ENCODE data around the gene STAT2. TPM values are rescaled to one million over a fixed set of nuclear protein-coding genes. Genes with fewer than 3 reads are reported as not detected.

STAT2 gene
- total RNA-seq, 3 donors from 2014 or later (not counting 1 experiment from before 2014, with no cell fraction given), result 140 to 157 (median 143) TPM

- no peak for ATAC-seq
- no peak for TF ChIP-seq CTCF (IDR thresholded peaks at IDR 0.05)
- Mint-ChIP-seq H3K4me1 (peaks cover 0 to 22% of the 10 kb centered on the region in 2 donors), H3K4me3 (no peak overlapping the region), H3K9me3 (no peaks in the 10 kb centered on the region), H3K27ac (no peak overlapping the region), H3K27me3 (ENCODE audit: low read depth in 2 of 2) (no peaks in the 10 kb centered on the region), H3K36me3 (peaks cover 10% of the 10 kb centered on the region)
- H3K27ac ChIP-seq (ENCODE audit: low read length), result no peak overlapping the region
- H3K36me3 ChIP-seq (ENCODE audit: control insufficient read depth, insufficient read depth, low read length), result peaks cover 31% of the 10 kb centered on the region
- H3K27me3 ChIP-seq (ENCODE audit: control insufficient read depth, insufficient read depth, low read length), result no peaks in the 10 kb centered on the region
- WGBS (ENCODE audit: insufficient coverage), result no CpG with 5 or more reads among the region's 1 CpG
- H3K4me1 ChIP-seq (ENCODE audit: control insufficient read depth, insufficient read depth, low read length), result peaks cover 22% of the 10 kb centered on the region
- H3K4me3 ChIP-seq (ENCODE audit: low read length), result no peak overlapping the region
- H3K9me3 ChIP-seq (ENCODE audit: control insufficient read depth, insufficient read depth, low read length), result no peaks in the 10 kb centered on the region
- no peak for DNase-seq
- intact Hi-C loops (cut with micrococcal nuclease), result no loop called here
Observed at GRCh38 chr12:56341616-56342015, 18.3 kb downstream of the STAT2 start.

GRCh38 chr12:56339158-56339422, 20.8 kb downstream of the STAT2 start:
- H3K36me3 Mint-ChIP-seq, result peaks cover 10% of the 10 kb centered on the region
- peak overlapping the region; percentile 15 for H3K4me3 ChIP-seq (ENCODE audit: low read length)
- peak overlapping the region; percentile 65 to 91 for H3K27ac Mint-ChIP-seq
- no peaks in the 10 kb centered on the region for H3K27me3 Mint-ChIP-seq (ENCODE audit: low read depth in 2 of 2)
- H3K4me1 ChIP-seq (ENCODE audit: control insufficient read depth, insufficient read depth, low read length), result peaks cover 29% of the 10 kb centered on the region
- H3K4me1 Mint-ChIP-seq, result peaks cover 6 to 28% of the 10 kb centered on the region in 2 donors
- no peaks in the 10 kb centered on the region for H3K9me3 ChIP-seq (ENCODE audit: control insufficient read depth, insufficient read depth, low read length)
- no peak for TF ChIP-seq CTCF (IDR thresholded peaks at IDR 0.05)
- DNase-seq, result no peak
- H3K27ac ChIP-seq (ENCODE audit: low read length), result peak overlapping the region; percentile 76
- no peak for ATAC-seq
- H3K36me3 ChIP-seq (ENCODE audit: control insufficient read depth, insufficient read depth, low read length), result peaks cover 18% of the 10 kb centered on the region
- H3K27me3 ChIP-seq (ENCODE audit: control insufficient read depth, insufficient read depth, low read length), result no peaks in the 10 kb centered on the region
- 90% methylated on average over 1 of the region's 1 CpG for WGBS (ENCODE audit: insufficient coverage)
- no peaks in the 10 kb centered on the region for H3K9me3 Mint-ChIP-seq
- intact Hi-C loops (cut with micrococcal nuclease), result no loop called here
- H3K4me3 Mint-ChIP-seq, result peak overlapping the region; percentile 54

- no peak for TF ChIP-seq CTCF (IDR thresholded peaks at IDR 0.05)
Observed at GRCh38 chr12:56338308-56339157, 21.4 kb downstream of the STAT2 start, which contains the start of gene IL23A. Gene IL23A, plus strand, starts transcription at chr12:56338884. Its CDS starts 161 bp downstream, at chr12:56339045.

More at GRCh38 chr12:56338308-56339157, 21.4 kb downstream of the STAT2 start, which contains the start of gene IL23A:
- DNase-seq (peak in 1 of 2 donors; percentile 95), ATAC-seq (peak in 1 of 3 donors; percentile 18)
- Histone ChIP-seq H3K27ac (ENCODE audit: low read length) (peak within 1 kb of the TSS; percentile 76), H3K36me3 (ENCODE audit: control insufficient read depth, insufficient read depth, low read length) (peaks cover 12% of the 10 kb centered on the region), H3K9me3 (ENCODE audit: control insufficient read depth, insufficient read depth, low read length) (no peaks in the 10 kb centered on the region), H3K27me3 (ENCODE audit: control insufficient read depth, insufficient read depth, low read length) (no peaks in the 10 kb centered on the region), H3K4me3 (ENCODE audit: low read length) (peak within 1 kb of the TSS; percentile 15), H3K4me1 (ENCODE audit: control insufficient read depth, insufficient read depth, low read length) (peaks cover 31% of the 10 kb centered on the region)
- no peaks in the 10 kb centered on the region for H3K9me3 Mint-ChIP-seq
- intact Hi-C loops (cut with micrococcal nuclease), result no loop called here
- peak within 1 kb of the TSS; percentile 54 for H3K4me3 Mint-ChIP-seq
- H3K4me1 Mint-ChIP-seq, result peaks cover 10 to 29% of the 10 kb centered on the region in 2 donors
- no peaks in the 10 kb centered on the region for H3K27me3 Mint-ChIP-seq (ENCODE audit: low read depth in 2 of 2)
- 37% methylated on average over 6 of the region's 9 CpGs for WGBS (ENCODE audit: insufficient coverage)
- peaks cover 10% of the 10 kb centered on the region for H3K36me3 Mint-ChIP-seq
- peak within 1 kb of the TSS; percentile 65 to 91 for H3K27ac Mint-ChIP-seq

All from natural killer cell (primary cell).